Naive thymus-derived CD4-positive, alpha-beta T cell (primary cell): Measurements from ENCODE around the gene ITGA3. TPM values are rescaled to one million over a fixed set of nuclear protein-coding genes. Genes with fewer than 3 reads are reported as not detected.

Experiments used
- ATAC-seq: fragments of 150-1000 bp; cut with Tn5 transposase; 2 replicates; pipeline ENCODE4 v1.10.0; 2021; ENCODE audit warnings: mild to moderate bottlenecking, moderate library complexity
- CTCF ChIA-PET: fragments of 350-600 bp; sonication (Branson Sonifier 250); formaldehyde crosslinking; loops from one replicate; lab custom pipeline; 2021; ENCODE audit warnings: antibody characterized with exemption; lab: Charles Lee
- POLR2A ChIA-PET: fragments of 350-600 bp; sonication (Branson Sonifier 250); formaldehyde crosslinking; loops from one replicate; lab custom pipeline; 2021; ENCODE audit warnings: antibody characterized with exemption, inconsistent platforms; lab: Charles Lee
- DNase-seq, 9 donors: peaks; one replicate each; pipeline versions ENCODE4 v3.0.0 to v3.0.0-alpha.2; 2020 to 2022; ENCODE audit warnings: mixed read lengths in 1 of 9
- H3K27ac ChIP-seq: one replicate; pipeline ENCODE4 v1.7.0; 2013; ENCODE audit warnings: mild to moderate bottlenecking, low read depth, low read length, moderate library complexity
- H3K27me3 ChIP-seq, 2 donors: one replicate each; pipeline ENCODE4 v1.7.0; 2013; ENCODE audit warnings: low read length in 2 of 2, mild to moderate bottlenecking in 2 of 2, moderate library complexity in 2 of 2; ENCODE audit not compliant: control insufficient read depth in 2 of 2, insufficient read depth in 2 of 2
- H3K36me3 ChIP-seq, 3 experiments: 1 replicate in 2 of 3; 2 replicates in 1 of 3; pipeline ENCODE4 v1.7.0; 2013; ENCODE audit warnings: low read length in 3 of 3, mild to moderate bottlenecking in 3 of 3, moderate library complexity in 1 of 3; ENCODE audit not compliant: insufficient read depth in 3 of 3, control insufficient read depth in 2 of 3
- H3K4me1 ChIP-seq, 2 donors: one replicate each; pipeline ENCODE4 v1.7.0; 2013; ENCODE audit warnings: low read length in 2 of 2, mild to moderate bottlenecking in 2 of 2, moderate library complexity in 1 of 2; ENCODE audit not compliant: control insufficient read depth in 2 of 2, insufficient read depth in 2 of 2
- H3K4me3 ChIP-seq: 2 replicates; pipeline ENCODE4 v1.7.0; 2013; ENCODE audit warnings: mild to moderate bottlenecking, low read length
- H3K9me3 ChIP-seq, 3 experiments: 1 replicate in 2 of 3; 2 replicates in 1 of 3; pipeline ENCODE4 v1.7.0; 2013; ENCODE audit warnings: low read length in 3 of 3; ENCODE audit not compliant: control insufficient read depth in 2 of 3
- H3K27ac Mint-ChIP-seq, 9 donors: one replicate each; pipeline ENCODE4 v1.8.0; 2020 to 2022; ENCODE audit warnings: mixed read lengths in 9 of 9, mild to moderate bottlenecking in 8 of 9, moderate library complexity in 5 of 9, inconsistent platforms in 2 of 9
- H3K27me3 Mint-ChIP-seq, 5 donors: one replicate each; pipeline ENCODE4 v1.8.0; 2021 to 2022; ENCODE audit warnings: mixed read lengths in 5 of 5, mild to moderate bottlenecking in 1 of 5
- H3K36me3 Mint-ChIP-seq, 5 donors: one replicate each; pipeline ENCODE4 v1.8.0; 2020 to 2022; ENCODE audit warnings: mixed read lengths in 5 of 5, mild to moderate bottlenecking in 3 of 5, inconsistent platforms in 1 of 5
- H3K4me1 Mint-ChIP-seq, 7 donors: one replicate each; pipeline ENCODE4 v1.8.0; 2020 to 2022; ENCODE audit warnings: mixed read lengths in 7 of 7, mild to moderate bottlenecking in 3 of 7, inconsistent platforms in 1 of 7
- H3K4me3 Mint-ChIP-seq, 10 donors: one replicate each; pipeline ENCODE4 v1.8.0; 2020 to 2022; ENCODE audit warnings: mild to moderate bottlenecking in 10 of 10, mixed read lengths in 10 of 10, moderate library complexity in 6 of 10, inconsistent platforms in 2 of 10
- H3K9me3 Mint-ChIP-seq, 11 donors: one replicate each; pipeline ENCODE4 v1.8.0; 2020 to 2022; ENCODE audit warnings: mixed read lengths in 11 of 11, mild to moderate bottlenecking in 4 of 11, inconsistent platforms in 1 of 11, moderate library complexity in 1 of 11
- intact Hi-C, 2 donors: fragments of 100-400 bp; cut with micrococcal nuclease; formaldehyde crosslinking; loops; one replicate each; pipeline ENCODE4 v1.15.1; 2023
- polyA plus RNA-seq, 2 donors: library from polyadenylated mRNA; unstranded; fragments of 300-500 nt; fragmentation: Illumina TruSeq; gene quantifications; one replicate each; pipeline ENCODE4 v1.2.3, GENCODE V29; 2021
- total RNA-seq, 6 experiments: library from RNA in 5 of 6; stranded (reverse) in 5 of 6; gene quantifications; 1 replicate in 5 of 6; 2 replicates in 1 of 6; pipeline ENCODE4 v1.2.3 and lab custom pipeline; 2021 to 2026

ITGA3 gene
- total and polyA plus RNA-seq, 7 experiments from 2014 or later, result 1.4 to 14.6 (median 5.4) TPM

DNA sequence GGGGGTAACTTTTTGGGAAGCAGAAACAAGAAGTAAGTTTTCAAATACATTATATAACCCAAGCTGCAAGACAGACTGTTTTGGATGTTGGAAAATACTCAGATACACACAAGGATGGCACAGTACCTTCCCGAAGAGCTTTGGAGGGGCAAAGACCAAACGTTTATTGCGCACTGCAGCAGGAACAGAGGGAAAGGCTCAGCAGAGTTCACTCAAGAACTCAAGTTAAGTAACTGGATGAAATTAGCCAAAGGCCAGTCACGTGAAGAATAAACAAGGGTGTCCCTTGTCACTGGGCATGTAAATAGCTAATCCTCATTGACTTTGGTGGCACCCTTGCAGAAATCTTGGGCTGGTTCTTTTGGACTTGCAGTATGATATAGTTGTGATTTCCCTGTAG lies 42.0 kb downstream of the ITGA3 start:
- intact Hi-C loops, result loop anchor here in 1 of 2 donors (10.0 kb wide), 2 partner anchors 243 to 523 kb away; partner anchors contain the start of gene NXPH3
- Mint-ChIP-seq H3K4me3 (peak overlapping the region in 1 of 10 donors; percentile 41), H3K27ac (no peak overlapping the region), H3K27me3 (no peaks in the 10 kb centered on the region), H3K36me3 (peaks cover 0 to 21% (median 4%) of the 10 kb centered on the region in 5 donors), H3K9me3 (no peaks in the 10 kb centered on the region), H3K4me1 (peaks cover 29 to 48% (median 41%) of the 10 kb centered on the region in 7 donors)
- Histone ChIP-seq H3K36me3 (peaks cover 0 to 57% (median 0%) of the 10 kb centered on the region in 3 experiments), H3K4me3 (no peak overlapping the region), H3K9me3 (no peaks in the 10 kb centered on the region), H3K27me3 (no peaks in the 10 kb centered on the region), H3K27ac (no peak overlapping the region), H3K4me1 (peaks cover 12 to 14% of the 10 kb centered on the region in 2 donors)
- POLR2A ChIA-PET, result no interaction called here
- no peak for ATAC-seq
- no peak for DNase-seq
- CTCF ChIA-PET, result interaction anchor here (0.6 to 2.7 kb wide), 4 partner anchors 10 to 94 kb away, joined by 3 to 9 read pairs (median 4); no protein-coding TSS in a partner anchor

DNA sequence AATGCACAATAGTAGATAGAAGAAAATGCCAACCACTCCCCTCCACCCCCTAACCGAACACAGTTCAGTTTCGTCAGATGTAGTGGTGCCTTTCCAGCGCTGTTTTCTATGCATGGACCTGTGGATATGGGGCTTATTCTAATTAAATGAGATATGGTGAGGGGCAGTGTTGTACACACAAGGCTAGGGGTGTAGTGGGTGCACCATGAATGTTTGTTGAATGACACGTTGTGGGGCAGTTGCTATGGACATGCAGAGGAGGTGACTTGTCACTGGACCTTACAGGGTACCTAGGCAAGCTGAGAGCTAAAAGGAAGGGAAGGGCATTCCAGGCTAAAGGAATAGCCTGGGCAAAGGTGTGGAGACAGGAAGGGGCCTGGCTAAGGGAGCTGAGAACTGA lies 42.7 kb downstream of the ITGA3 start:
- H3K9me3 ChIP-seq, result no peaks in the 10 kb centered on the region
- H3K4me3 Mint-ChIP-seq, result peak overlapping the region in 1 of 10 donors; percentile 59
- no peak for DNase-seq
- H3K27me3 ChIP-seq, result no peaks in the 10 kb centered on the region
- peaks cover 12 to 14% of the 10 kb centered on the region in 2 donors for H3K4me1 ChIP-seq
- H3K9me3 Mint-ChIP-seq, result no peaks in the 10 kb centered on the region
- intact Hi-C loops, result loop anchor here in 1 of 2 donors (10.0 kb wide), 2 partner anchors 244 to 524 kb away; partner anchors contain the start of gene NXPH3
- no peak for ATAC-seq
- no peaks in the 10 kb centered on the region for H3K27me3 Mint-ChIP-seq
- no peak overlapping the region for H3K27ac ChIP-seq
- H3K27ac Mint-ChIP-seq, result peak overlapping the region in 2 of 9 donors; percentile 13 to 87
- H3K36me3 ChIP-seq, result peaks cover 0 to 63% (median 0%) of the 10 kb centered on the region in 3 experiments
- ChIA-PET CTCF (interaction anchor here (0.6 to 2.1 kb wide), 4 partner anchors 11 to 81 kb away, joined by 3 to 5 read pairs (median 4); no protein-coding TSS in a partner anchor), POLR2A (no interaction called here)
- peaks cover 0 to 21% (median 4%) of the 10 kb centered on the region in 5 donors for H3K36me3 Mint-ChIP-seq
- H3K4me3 ChIP-seq, result no peak overlapping the region
- peaks cover 29 to 46% (median 38%) of the 10 kb centered on the region in 7 donors for H3K4me1 Mint-ChIP-seq

DNA sequence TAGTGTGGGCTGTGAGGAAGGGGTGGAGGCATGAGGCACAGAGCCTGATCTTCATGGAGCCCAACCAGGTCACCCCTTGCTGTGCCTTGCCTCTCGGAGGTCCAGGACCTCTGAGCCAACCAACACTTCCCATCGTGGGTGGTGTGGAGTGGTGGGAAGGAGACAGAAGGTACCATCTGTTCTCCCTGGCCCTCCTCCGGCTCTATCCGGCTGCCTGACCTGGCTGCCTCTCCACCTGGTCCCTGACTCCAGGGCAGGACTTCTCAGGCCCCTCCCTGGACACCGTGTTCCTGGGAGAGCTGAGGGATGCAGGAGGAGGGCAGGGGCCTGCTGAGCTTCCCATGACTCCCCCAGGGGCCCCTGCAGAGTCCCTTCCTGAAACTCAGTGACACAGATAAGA lies 43.1 kb downstream of the ITGA3 start:
- Histone ChIP-seq H3K27ac (no peak overlapping the region), H3K4me3 (no peak overlapping the region), H3K9me3 (no peaks in the 10 kb centered on the region), H3K36me3 (peaks cover 0 to 67% (median 0%) of the 10 kb centered on the region in 3 experiments), H3K27me3 (no peaks in the 10 kb centered on the region), H3K4me1 (peaks cover 12 to 14% of the 10 kb centered on the region in 2 donors)
- H3K4me3 Mint-ChIP-seq, result no peak overlapping the region
- H3K27ac Mint-ChIP-seq, result peak overlapping the region in 2 of 9 donors; percentile 13 to 87
- H3K9me3 Mint-ChIP-seq, result no peaks in the 10 kb centered on the region
- ATAC-seq, result no peak
- peaks cover 0 to 21% (median 4%) of the 10 kb centered on the region in 5 donors for H3K36me3 Mint-ChIP-seq
- intact Hi-C loops, result loop anchor here in 1 of 2 donors (10.0 kb wide), 2 partner anchors 244 to 524 kb away; partner anchors contain the start of gene NXPH3
- CTCF ChIA-PET, result interaction anchor here (0.6 to 2.1 kb wide), 3 partner anchors 12 to 82 kb away, joined by 3 to 5 read pairs (median 5); no protein-coding TSS in a partner anchor
- H3K27me3 Mint-ChIP-seq, result no peaks in the 10 kb centered on the region
- peaks cover 26 to 46% (median 37%) of the 10 kb centered on the region in 7 donors for H3K4me1 Mint-ChIP-seq
- no peak for DNase-seq
- POLR2A ChIA-PET, result no interaction called here

DNA sequence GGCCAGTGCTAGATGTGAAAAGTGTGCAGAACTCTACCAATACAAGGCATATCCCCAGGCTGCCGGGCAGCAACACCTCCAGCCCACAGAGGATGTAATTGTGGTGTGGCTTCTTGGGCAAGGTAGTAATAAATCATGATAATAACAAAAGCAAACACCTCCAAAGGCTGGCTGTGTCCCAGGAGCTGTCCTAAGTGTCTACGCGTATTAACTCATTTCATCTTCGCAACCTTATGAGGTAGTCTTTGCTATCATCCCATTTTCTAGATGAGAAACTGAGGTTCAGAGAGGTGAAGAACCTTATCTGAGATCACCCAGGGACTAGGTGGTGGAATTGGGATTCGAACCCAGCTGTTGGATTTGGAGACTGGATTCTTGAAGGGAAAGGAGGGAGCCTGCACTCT lies 44.6 kb downstream of the ITGA3 start:
- no peaks in the 10 kb centered on the region for H3K27me3 Mint-ChIP-seq
- Histone ChIP-seq H3K27me3 (no peaks in the 10 kb centered on the region), H3K36me3 (peaks cover 0 to 76% (median 0%) of the 10 kb centered on the region in 3 experiments), H3K9me3 (no peaks in the 10 kb centered on the region), H3K4me1 (peaks cover 11 to 14% of the 10 kb centered on the region in 2 donors), H3K4me3 (no peak overlapping the region), H3K27ac (no peak overlapping the region)
- peaks cover 15 to 44% (median 32%) of the 10 kb centered on the region in 7 donors for H3K4me1 Mint-ChIP-seq
- peaks cover 2 to 28% (median 5%) of the 10 kb centered on the region in 5 donors for H3K36me3 Mint-ChIP-seq
- ChIA-PET CTCF (interaction anchor here (2.1 kb wide), 1 partner anchor 13 kb away, joined by 5 read pairs; no protein-coding TSS in a partner anchor), POLR2A (no interaction called here)
- H3K27ac Mint-ChIP-seq, result peak overlapping the region in 4 of 9 donors; percentile 2 to 31 (median 23)
- ATAC-seq (no peak), DNase-seq (no peak)
- H3K9me3 Mint-ChIP-seq, result no peaks in the 10 kb centered on the region
- intact Hi-C loops, result no loop called here
- no peak overlapping the region for H3K4me3 Mint-ChIP-seq

DNA sequence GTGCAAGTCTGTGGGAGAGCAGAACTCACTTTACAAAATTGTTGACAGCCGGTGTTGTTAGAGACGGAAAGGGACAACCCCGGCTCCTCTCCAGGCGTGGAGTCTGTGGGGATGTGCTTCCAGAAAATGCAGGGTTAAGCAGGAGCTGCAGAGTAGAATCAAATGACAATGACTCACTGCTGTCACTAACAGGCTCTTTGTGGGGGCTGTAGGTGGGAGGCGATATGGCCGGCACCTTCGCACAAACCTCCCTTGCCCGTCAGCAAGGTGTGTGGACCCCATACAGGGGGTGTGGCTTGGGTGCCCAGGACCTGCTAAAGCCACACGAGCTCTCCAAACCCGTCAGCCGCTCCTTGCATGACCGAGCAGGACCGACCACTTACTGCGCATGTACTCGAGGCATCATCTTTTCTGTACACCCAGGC lies 45.0 kb downstream of the ITGA3 start:
- H3K9me3 ChIP-seq, result no peaks in the 10 kb centered on the region
- peaks cover 7 to 11% of the 10 kb centered on the region in 2 donors for H3K4me1 ChIP-seq
- Mint-ChIP-seq H3K9me3 (no peaks in the 10 kb centered on the region), H3K27me3 (no peaks in the 10 kb centered on the region), H3K4me3 (no peak overlapping the region), H3K27ac (peak overlapping the region in 2 of 9 donors; percentile 2 to 24), H3K36me3 (peaks cover 2 to 30% (median 5%) of the 10 kb centered on the region in 5 donors), H3K4me1 (peaks cover 10 to 39% (median 27%) of the 10 kb centered on the region in 7 donors)
- ATAC-seq (no peak), DNase-seq (no peak)
- intact Hi-C loops, result no loop called here
- H3K36me3 ChIP-seq, result peaks cover 0 to 80% (median 0%) of the 10 kb centered on the region in 3 experiments
- no peak overlapping the region for H3K4me3 ChIP-seq
- H3K27me3 ChIP-seq, result no peaks in the 10 kb centered on the region
- H3K27ac ChIP-seq, result no peak overlapping the region
- POLR2A ChIA-PET, result no interaction called here
- CTCF ChIA-PET, result interaction anchor here (0.6 to 2.1 kb wide), 2 partner anchors 13 to 491 kb away, joined by 3 to 5 read pairs; no protein-coding TSS in a partner anchor

DNA sequence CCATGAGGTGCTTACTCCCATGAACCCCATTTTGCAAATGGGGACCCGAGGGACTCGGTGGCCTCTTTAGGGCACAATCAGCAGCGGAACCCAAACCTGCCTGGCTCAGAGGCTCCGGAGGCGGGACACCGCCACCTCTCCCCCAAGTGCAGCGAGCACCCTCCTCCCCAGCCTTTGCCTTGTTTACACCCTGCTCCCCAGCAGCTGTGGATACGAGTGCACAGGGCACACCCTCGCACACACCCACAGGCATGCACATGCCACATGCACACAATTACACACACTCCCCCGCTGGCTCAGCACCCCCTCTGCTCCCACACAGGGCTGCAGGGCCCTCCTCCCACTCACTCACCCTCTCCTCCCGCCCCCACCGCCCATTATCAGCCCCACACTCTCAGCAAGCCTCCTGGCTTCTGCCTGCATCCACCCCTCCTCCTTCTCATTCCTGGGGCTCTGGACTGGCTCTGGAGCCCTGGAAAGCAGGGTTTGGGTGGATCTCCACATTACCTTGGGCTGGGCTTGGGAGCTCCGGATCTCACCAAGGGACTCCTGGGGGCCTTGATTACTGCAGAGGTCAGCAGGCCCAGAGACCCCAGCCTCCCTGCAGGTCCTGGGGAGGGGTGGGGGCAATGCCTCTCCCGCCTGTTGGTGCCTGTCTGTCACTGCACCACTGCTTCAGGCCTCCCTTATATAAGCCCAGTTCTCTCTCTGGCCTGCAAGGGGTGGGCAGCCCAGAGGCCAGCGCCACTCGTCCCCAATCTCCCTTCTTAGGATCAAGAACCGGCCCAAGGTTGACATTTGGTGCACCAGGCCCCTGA lies 45.6 kb downstream of the ITGA3 start:
- Mint-ChIP-seq H3K36me3 (peaks cover 2 to 30% (median 5%) of the 10 kb centered on the region in 5 donors), H3K4me1 (peaks cover 4 to 33% (median 21%) of the 10 kb centered on the region in 7 donors), H3K4me3 (no peak overlapping the region), H3K27ac (no peak overlapping the region), H3K27me3 (no peaks in the 10 kb centered on the region), H3K9me3 (no peaks in the 10 kb centered on the region)
- no peaks in the 10 kb centered on the region for H3K27me3 ChIP-seq
- H3K9me3 ChIP-seq, result no peaks in the 10 kb centered on the region
- DNase-seq, result no peak
- H3K36me3 ChIP-seq, result peaks cover 0 to 84% (median 0%) of the 10 kb centered on the region in 3 experiments
- CTCF ChIA-PET, result interaction anchor here (0.6 to 1.1 kb wide), 2 partner anchors 7 to 492 kb away, joined by 3 to 4 read pairs; no protein-coding TSS in a partner anchor
- no peak for ATAC-seq
- H3K4me1 ChIP-seq, result peaks cover 1 to 5% of the 10 kb centered on the region in 2 donors
- no peak overlapping the region for H3K27ac ChIP-seq
- intact Hi-C loops, result no loop called here
- H3K4me3 ChIP-seq, result no peak overlapping the region
- POLR2A ChIA-PET, result no interaction called here
